H1 (cell line): ENCODE data around the gene VPS35L.

Experiments used
- CTCF ChIP-seq, 3 experiments: IDR thresholded peaks; 1 replicate in 2 of 3; 2 replicates in 1 of 3; pipeline versions ENCODE4 v1.5.1 to v1.6.1; 2011; ENCODE audit warnings: low read length in 3 of 3, mild to moderate bottlenecking in 3 of 3, inconsistent platforms in 2 of 3, low read depth in 1 of 3, moderate library complexity in 1 of 3; ENCODE audit not compliant: insufficient read depth in 1 of 3; ENCODE audit errors: control extremely low read depth in 1 of 3
- RNF2 ChIP-seq: fragments of 200-900, 300-1000 bp; sonication (generic); IDR thresholded peaks from 2 replicates; pipeline ENCODE4 v1.7.1; 2016; ENCODE audit warnings: borderline replicate concordance, low read depth, mild to moderate bottlenecking, antibody characterized with exemption, low read length; ENCODE audit not compliant: poor library complexity, severe bottlenecking; ENCODE audit errors: missing control alignments
- USF2 ChIP-seq: IDR thresholded peaks from 2 replicates; pipeline ENCODE4 v1.6.1; 2011; ENCODE audit warnings: low read length, improper control_type of control experiment
- ZNF274 ChIP-seq: IDR thresholded peaks from 2 replicates; pipeline ENCODE4 v1.7.0; 2012; ENCODE audit warnings: low read length, borderline replicate concordance; ENCODE audit errors: extremely low read depth

- TF ChIP-seq CTCF (IDR thresholded peaks at IDR 0.05; ENCODE audit: control extremely low read depth in 1 of 3, insufficient read depth in 1 of 3, low read depth in 1 of 3, low read length in 3 of 3) (no peak), RNF2 (no peak), ZNF274 (no peak), USF2 (no peak)
Observed at GRCh38 chr16:19598805-19599510, 43.5 kb downstream of the VPS35L start.
